Mesodermal cell (in vitro differentiated cells): ENCODE data around the gene SLC17A7.

Experiments used
- H3K27ac ChIP-seq: 2 replicates; pipeline ENCODE4 v1.7.0; 2013; ENCODE audit warnings: mild to moderate bottlenecking, low read depth, low read length, moderate library complexity; ENCODE audit not compliant: severe bottlenecking
- H3K36me3 ChIP-seq: 2 replicates; pipeline ENCODE4 v1.7.1; 2013; ENCODE audit warnings: mild to moderate bottlenecking, low read length, moderate library complexity; ENCODE audit not compliant: control insufficient read depth, insufficient read depth
- H3K4me1 ChIP-seq: one replicate; pipeline ENCODE4 v1.7.1; 2013; ENCODE audit warnings: mild to moderate bottlenecking, low read length; ENCODE audit not compliant: insufficient read depth, control insufficient read depth, poor library complexity, severe bottlenecking
- H3K4me3 ChIP-seq: 2 replicates; pipeline ENCODE4 v1.7.0; 2013; ENCODE audit warnings: low read length, control low read depth, mild to moderate bottlenecking; ENCODE audit not compliant: insufficient read depth, poor library complexity, severe bottlenecking; ENCODE audit errors: extremely low read depth
- H3K9me3 ChIP-seq: 2 replicates; pipeline ENCODE4 v1.7.1; 2013; ENCODE audit warnings: mild to moderate bottlenecking, low read length, moderate library complexity; ENCODE audit not compliant: control insufficient read depth
- WGBS, 2 experiments: methylation state at CpG; one replicate each; pipeline ENCODE4 v1.1.5; 2013; ENCODE audit warnings: missing lambda C conversion rate in 2 of 2; ENCODE audit not compliant: insufficient coverage in 2 of 2; 5-methylcytosine and 5-hydroxymethylcytosine counted together

The SLC17A7 gene

GRCh38 chr19:49425178-49425577, 16.1 kb downstream of the SLC17A7 start, which contains the start of gene GFY:
TSS of gene GFY (plus strand) at chr19:49425388. CDS start at chr19:49426431, 1,043 bp downstream.
- peaks cover 18% of the 10 kb centered on the region for H3K4me1 ChIP-seq
- H3K4me3 ChIP-seq: no peak within 1 kb of the TSS
- H3K36me3 ChIP-seq: no peaks in the 10 kb centered on the region
- H3K27ac ChIP-seq: no peak within 1 kb of the TSS
- H3K9me3 ChIP-seq: no peaks in the 10 kb centered on the region
- WGBS, 2 experiments: 37 to 45% methylated on average over 4 to 5 of the region's 7 CpGs

GRCh38 chr19:49423985-49424303, 17.4 kb downstream of the SLC17A7 start:
- Histone ChIP-seq H3K9me3 (no peaks in the 10 kb centered on the region), H3K4me3 (peak overlapping the region; percentile 22), H3K27ac (no peak overlapping the region), H3K4me1 (peaks cover 18% of the 10 kb centered on the region), H3K36me3 (no peaks in the 10 kb centered on the region)
- 0 to 20% methylated on average over 2 to 3 of the region's 3 CpGs for WGBS, 2 experiments

- peak within 1 kb of the TSS; percentile 25 for H3K4me3 ChIP-seq
- H3K4me1 ChIP-seq: peaks cover 14% of the 10 kb centered on the region
- no peak within 1 kb of the TSS for H3K27ac ChIP-seq
- WGBS, 2 experiments: 13% methylated on average over 29 to 33 of the region's 42 CpGs
- H3K36me3 ChIP-seq: no peaks in the 10 kb centered on the region
- H3K9me3 ChIP-seq: no peaks in the 10 kb centered on the region
These were observed 18.0 kb downstream of the SLC17A7 start, which contains the start of gene PTH2 for GRCh38 chr19:49423071-49423984. TSS of gene PTH2 (minus strand) at chr19:49423441. CDS start at chr19:49423339, 102 bp downstream.

GRCh38 chr19:49422407-49423070, 18.8 kb downstream of the SLC17A7 start:
- no peaks in the 10 kb centered on the region for H3K36me3 ChIP-seq
- H3K4me1 ChIP-seq: peaks cover 8% of the 10 kb centered on the region
- peak overlapping the region; percentile 25 for H3K4me3 ChIP-seq
- H3K27ac ChIP-seq: no peak overlapping the region
- H3K9me3 ChIP-seq: no peaks in the 10 kb centered on the region
- WGBS, 2 experiments: 4 to 6% methylated on average over 47 to 58 of the region's 58 CpGs

- Histone ChIP-seq H3K36me3 (no peaks in the 10 kb centered on the region), H3K4me1 (peaks cover 8% of the 10 kb centered on the region), H3K4me3 (no peak overlapping the region), H3K27ac (no peak overlapping the region), H3K9me3 (no peaks in the 10 kb centered on the region)
- WGBS, 2 experiments: 45 to 57% methylated on average over 2 to 3 of the region's 3 CpGs
These were observed 19.5 kb downstream of the SLC17A7 start for GRCh38 chr19:49421878-49422202.

GRCh38 chr19:49421039-49421877, 20.1 kb downstream of the SLC17A7 start:
- 14 to 18% methylated on average over 32 to 43 of the region's 48 CpGs for WGBS, 2 experiments
- Histone ChIP-seq H3K27ac (no peak overlapping the region), H3K36me3 (no peaks in the 10 kb centered on the region), H3K4me1 (peaks cover 8% of the 10 kb centered on the region), H3K4me3 (no peak overlapping the region), H3K9me3 (no peaks in the 10 kb centered on the region)

- WGBS, 2 experiments: 59 to 86% methylated on average over 2 of the region's 2 CpGs
- H3K27ac ChIP-seq: no peak overlapping the region
- H3K4me3 ChIP-seq: no peak overlapping the region
- no peaks in the 10 kb centered on the region for H3K36me3 ChIP-seq
- H3K9me3 ChIP-seq: no peaks in the 10 kb centered on the region
- peaks cover 8% of the 10 kb centered on the region for H3K4me1 ChIP-seq
These were observed 21.1 kb downstream of the SLC17A7 start for GRCh38 chr19:49420227-49420626.

- H3K36me3 ChIP-seq: no peaks in the 10 kb centered on the region
- WGBS, 2 experiments: 78 to 93% methylated on average over 1 to 2 of the region's 2 CpGs
- no peaks in the 10 kb centered on the region for H3K9me3 ChIP-seq
- no peak overlapping the region for H3K4me3 ChIP-seq
- no peak overlapping the region for H3K27ac ChIP-seq
- H3K4me1 ChIP-seq: peaks cover 8% of the 10 kb centered on the region
These were observed 22.2 kb downstream of the SLC17A7 start for GRCh38 chr19:49419173-49419572.

- Histone ChIP-seq H3K36me3 (no peaks in the 10 kb centered on the region), H3K4me3 (no peak overlapping the region), H3K4me1 (peaks cover 6% of the 10 kb centered on the region), H3K27ac (no peak overlapping the region), H3K9me3 (no peaks in the 10 kb centered on the region)
- 92 to 100% methylated on average over 1 to 2 of the region's 5 CpGs for WGBS, 2 experiments
These were observed 22.8 kb downstream of the SLC17A7 start for GRCh38 chr19:49418511-49418910.

- Histone ChIP-seq H3K27ac (no peak overlapping the region), H3K4me1 (peaks cover 2% of the 10 kb centered on the region), H3K4me3 (no peak overlapping the region), H3K36me3 (no peaks in the 10 kb centered on the region), H3K9me3 (no peaks in the 10 kb centered on the region)
- WGBS, 2 experiments: 48 to 80% methylated on average over 5 of the region's 7 CpGs
These were observed 24.2 kb downstream of the SLC17A7 start for GRCh38 chr19:49417088-49417487.
